ENCODE measurements around the gene ANG.
"Not testable (repeated sequence)": the region's sequence is repeated elsewhere in the genome, so short reads cannot be mapped to it uniquely, and the experiment has no call there.

Gene ANG

DNA sequence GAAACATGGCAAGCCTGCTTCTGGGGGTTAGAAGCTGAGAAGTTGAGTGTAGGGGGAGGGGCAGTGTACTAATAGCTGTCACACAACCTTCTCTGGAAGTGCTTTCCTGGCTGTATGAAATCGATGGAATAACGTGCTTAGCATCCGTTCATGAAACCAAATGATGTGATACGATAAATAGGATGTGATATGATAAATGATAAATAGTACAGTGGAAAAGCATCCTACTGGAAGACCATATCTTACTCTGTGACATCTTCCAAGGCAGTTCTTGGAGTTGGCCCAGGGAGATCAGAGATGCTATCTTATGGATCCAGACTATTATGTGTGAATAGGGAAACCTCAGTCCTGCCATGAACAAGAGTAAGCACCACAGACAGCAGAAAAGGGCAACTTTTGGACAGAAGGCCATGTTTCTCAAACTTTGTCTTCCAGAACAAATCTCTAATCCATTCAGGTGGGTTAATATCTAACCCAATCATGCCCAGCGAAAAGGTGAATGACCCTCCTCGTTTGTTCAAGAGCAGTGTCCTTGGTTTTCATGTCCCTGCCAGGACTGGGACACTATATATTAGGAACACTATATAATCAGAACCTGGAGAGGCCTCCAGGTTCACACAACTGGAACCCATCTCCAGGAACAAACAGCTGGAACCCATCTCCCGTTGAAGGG lies at the start of gene ANG:
TSS of gene ANG (plus strand) at position 598 of the 673 bp plus-strand sequence. CDS start 4,801 bp downstream, outside the sequence.
- DNase-seq, result no peak

- DNase-seq, result no peak
Observed at GRCh38 chr14:20641591-20641990, 47.0 kb upstream of the ANG start, which contains the start of gene OR6S1. OR6S1 (minus strand) TSS chr14:20641691; CDS start chr14:20641691, 0 bp downstream.

GRCh38 chr14:20642182-20642581 lies 46.4 kb upstream of the ANG start:
- no peak for DNase-seq

DNA sequence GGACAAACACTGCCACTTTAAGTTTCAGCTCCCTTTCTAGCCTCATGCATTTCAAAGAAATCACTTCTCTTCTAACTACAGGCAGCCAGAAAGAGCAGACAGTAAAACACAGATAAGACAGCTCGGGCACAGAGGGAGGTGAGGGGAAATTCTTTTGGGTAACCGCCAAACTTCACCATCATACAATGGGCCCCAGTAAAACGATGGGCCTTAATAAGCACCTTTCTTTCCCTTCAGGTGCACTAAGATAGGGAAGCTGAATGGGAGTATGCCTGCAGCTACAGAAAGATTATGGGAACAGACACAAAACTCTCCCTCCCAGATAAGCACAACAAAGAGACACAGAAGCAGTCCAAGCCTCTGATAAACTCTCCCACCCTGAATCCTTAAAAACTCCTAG lies 45.8 kb upstream of the ANG start:
- not testable (repeated sequence) for DNase-seq

GRCh38 chr14:20644520-20644919 lies 44.0 kb upstream of the ANG start:
- DNase-seq, result no peak

GRCh38 chr14:20645481-20645880 lies 43.1 kb upstream of the ANG start:
- no peak for DNase-seq

DNA sequence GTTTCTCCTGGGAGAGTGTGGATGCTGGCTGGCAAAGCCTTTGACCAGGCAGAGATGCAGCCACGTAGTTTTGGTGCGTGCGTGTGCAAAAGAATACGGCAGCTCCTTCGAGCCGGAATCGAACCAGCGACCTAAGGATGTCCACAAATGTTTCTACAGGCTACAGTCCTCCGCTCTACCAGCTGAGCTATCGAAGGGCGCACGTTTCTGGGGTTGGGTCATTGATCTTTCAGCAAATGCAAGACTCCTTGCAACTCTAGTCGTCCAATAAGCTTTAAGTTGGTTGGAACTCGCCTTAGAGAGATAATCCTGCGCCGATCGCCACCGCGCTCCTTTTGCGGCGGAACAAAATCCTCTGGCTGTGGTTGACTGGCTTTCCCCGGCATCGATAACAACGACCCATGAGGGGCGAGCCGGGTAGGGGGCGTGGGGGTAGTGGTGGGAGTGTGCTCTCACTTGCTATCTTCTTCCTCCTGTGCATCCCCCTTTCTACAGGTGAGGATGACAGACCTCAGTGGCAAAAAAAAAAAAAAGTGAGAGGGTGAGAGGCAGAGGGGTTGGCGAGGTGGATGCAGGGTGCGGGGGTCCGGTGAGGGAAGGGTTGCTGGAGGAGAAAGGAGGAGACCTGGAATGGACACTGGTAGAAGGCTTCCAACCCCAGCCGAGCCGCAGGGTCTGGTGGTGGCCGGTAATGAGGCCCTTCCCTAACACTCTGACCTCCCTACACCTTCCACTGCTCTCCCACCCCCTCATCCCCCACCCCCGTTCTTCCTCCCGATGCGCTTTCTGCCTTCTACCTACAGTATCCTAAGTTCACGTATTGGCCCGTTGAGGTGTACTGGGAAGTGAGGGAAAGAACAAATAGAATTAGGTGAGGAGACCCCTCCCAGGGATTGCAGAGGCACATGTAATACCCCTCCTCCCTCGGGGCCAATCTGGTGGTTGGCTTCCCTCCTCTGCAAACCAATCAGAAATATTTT lies 35.3 kb upstream of the ANG start:
- DNase-seq, result peak; percentile 66

DNA sequence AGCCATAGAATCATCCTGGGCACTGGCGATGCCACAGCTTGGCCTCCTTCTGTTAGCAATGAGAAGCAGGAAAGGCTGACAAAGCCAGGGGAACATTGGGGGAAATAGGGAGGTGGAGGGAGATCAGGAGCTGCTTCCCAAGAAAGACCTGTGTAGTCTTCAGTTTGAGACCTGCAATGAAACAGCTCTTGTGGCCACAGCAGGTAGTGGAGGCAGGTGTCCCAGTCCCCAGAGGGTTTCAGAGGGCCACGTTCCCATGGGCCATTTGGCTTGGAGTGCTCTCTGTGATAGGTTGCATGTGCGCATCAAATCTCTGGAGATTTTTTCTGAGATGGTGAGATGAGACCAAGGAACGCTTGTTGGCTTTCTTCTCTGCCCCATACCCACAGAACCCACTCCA lies 32.7 kb upstream of the ANG start:
- DNase-seq, result no peak

DNA sequence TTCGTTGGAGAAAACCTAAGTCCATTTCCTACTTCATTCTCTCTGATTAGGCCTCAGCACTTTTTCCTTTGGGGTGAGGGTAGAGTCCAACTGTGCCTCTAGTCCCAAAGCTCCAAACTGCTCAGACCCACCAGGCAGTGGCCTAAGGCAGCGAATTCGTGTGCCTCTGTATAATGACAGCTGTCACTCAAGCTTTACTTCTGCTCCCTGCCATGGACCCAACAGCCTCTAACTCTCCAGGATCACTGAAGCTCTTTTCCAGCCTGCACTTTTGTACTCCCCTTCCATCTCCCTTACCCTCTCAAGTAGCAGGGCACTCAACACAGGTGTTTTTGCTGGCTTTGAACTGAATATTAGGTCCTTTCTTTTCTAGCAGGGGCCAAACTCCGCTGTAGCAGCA lies 32.3 kb upstream of the ANG start:
- no peak for DNase-seq

DNA sequence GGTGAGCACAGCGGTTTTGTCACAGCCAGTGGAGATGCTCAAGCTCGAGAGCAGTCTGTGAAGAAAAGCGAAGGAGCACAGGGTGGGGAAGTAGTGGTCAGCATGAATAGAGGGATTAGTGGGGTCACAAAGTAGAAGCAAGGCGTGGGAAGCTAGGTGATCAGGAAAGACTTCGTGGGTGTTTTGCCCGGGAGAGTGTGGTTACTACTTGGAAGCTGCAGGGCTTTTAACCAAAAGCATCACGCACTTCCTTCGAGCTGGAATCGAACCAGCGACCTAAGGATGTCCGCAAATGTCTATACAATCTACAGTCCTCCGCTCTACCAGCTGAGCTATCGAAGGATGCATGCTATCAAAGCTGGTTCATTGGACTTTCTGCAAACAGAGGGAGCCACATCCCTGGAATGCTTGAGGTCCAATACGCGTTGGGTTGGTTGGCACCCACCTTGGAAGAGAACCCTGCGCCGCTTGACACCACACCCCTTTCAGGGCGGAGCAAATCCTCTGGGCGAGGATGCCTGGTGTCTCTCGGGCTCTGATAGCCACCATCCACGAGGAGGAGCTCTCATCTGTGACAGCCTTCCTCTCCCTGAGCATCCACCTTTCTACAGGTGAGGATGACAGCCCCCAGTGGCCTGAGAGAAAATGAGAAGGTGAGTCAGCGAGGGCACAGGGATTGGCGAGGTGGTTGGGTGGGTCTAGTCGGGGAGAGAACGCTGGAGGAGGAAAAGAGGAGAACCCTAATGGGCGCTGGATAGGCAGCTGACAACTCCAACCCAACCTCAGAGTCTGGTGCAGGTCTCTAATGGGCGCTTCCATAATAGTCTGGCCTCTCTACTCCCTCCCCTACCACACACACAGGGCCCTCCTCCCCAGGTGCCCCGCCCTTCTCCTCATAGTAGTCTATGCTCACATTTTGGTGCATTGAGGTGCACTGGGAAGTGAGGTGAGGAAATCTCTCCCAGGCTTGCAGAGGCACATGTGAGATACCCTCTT lies 31.1 kb upstream of the ANG start:
- DNase-seq, result peak; percentile 32

DNA sequence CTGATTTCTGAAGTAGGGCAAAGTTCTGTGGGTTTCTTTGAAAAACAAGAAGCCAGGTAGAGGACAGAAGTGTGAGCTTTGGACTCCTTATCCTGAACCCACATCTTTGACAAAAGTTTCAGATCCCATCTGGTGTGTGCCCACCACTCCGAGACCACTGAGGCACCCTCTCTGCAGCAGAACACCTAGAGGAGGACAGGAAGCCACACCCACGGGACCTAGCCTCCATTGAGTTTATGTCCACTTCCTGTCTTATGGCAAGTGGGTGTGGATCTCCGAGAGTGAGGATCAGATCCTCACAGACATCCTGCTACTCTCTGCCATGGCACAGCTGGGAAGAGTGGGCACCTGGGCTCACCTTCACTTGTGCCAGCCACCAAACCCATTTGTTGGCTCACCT lies 30.3 kb upstream of the ANG start:
- no peak for DNase-seq

- DNase-seq, result no peak
Observed at GRCh38 chr14:20659336-20659735, 29.2 kb upstream of the ANG start.

GRCh38 chr14:20659813-20660395 lies 28.7 kb upstream of the ANG start:
- DNase-seq, result no peak

GRCh38 chr14:20661197-20661596 lies 27.4 kb upstream of the ANG start:
- no peak for DNase-seq

DNA sequence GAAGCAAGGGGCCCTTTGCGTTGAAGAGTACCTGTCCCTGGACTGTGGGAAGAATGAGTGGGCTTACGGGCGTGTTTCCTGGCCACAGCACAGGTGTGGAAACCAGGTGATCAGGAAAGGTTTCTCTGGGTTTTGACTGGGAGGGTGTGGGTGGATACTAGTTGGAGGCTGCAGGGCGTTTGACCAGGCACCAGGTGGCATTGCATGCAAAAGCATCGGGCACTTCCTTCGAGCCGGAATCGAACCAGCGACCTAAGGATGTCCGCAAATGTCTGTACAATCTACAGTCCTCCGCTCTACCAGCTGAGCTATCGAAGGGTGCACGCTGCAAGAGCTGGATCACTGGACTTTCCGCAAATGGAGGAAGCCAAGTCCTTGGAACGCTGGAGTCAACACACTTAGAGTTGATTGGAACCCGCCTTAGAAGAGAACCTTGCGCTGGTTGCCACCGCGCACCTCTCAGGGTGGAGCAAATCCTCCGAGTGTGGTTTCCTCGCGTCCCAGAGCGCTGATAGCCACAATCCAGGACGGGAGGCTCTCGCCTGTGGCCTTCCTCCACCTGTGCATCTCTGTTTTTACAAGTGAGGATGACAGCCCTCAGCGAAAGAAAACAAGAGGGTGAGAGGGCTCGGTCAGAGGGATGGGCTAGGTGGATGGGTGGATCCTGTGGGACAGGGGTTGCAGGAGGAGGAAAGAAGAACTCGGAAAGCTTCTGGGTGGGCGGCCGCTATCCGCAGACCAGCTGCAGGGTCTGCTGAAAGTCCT lies 25.4 kb upstream of the ANG start:
- peak; percentile 85 for DNase-seq

- not testable (repeated sequence) for DNase-seq
Observed at GRCh38 chr14:20666400-20666961, 22.1 kb upstream of the ANG start.

DNA sequence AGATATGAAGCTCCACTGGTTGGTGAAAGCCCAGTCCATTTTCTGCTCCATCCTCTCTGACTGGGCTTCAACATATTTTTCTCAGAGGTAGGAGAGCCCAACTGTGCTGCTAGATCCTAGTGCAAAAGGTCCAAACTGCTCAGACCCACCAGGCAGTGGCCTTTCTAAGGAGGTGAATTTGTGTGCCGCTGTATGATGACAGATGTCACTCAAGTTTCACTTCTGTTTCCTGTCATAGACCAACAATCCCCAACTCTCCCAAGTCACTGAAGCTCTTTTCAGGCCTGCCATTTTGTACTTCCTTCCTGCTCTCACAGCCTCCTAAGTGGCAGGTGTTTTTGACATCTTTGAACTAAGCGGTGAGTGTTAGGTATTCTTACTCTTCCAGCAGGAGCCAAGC lies 20.6 kb upstream of the ANG start:
- DNase-seq, result no peak

GRCh38 chr14:20668969-20669368 lies 19.6 kb upstream of the ANG start:
- DNase-seq, result no peak

DNA sequence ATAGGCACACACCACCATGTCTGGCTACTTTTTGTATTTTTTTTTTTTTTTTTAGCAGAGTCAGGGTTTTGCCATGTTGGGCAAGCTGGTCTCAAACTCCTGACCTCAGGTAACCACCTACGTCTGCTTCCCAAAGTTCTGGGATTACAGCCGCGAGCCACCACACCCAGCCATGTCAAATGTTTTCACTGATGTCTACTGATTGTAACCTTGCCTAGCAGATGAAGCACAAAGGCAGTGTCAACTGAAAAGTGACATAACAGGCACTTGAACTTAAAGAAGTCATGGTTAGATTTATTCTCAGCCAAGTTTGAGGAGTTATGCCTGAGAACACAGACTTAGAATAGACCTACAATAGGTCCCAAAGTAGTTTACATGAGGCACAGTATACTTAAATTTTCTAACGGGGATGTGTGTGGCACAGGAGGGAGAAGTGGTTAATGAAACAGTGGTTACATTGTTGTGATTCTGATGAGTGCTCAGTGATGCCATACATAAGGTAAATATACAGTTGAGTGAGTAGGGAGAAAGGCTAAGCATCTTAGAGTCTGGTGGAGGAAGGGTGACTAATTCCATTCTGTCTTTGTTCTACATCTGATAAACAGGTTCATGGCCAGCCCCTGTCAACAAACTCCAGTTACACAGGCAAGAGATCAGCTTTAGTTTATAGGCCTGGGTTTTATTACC lies 16.8 kb upstream of the ANG start:
- DNase-seq, result no peak

DNA sequence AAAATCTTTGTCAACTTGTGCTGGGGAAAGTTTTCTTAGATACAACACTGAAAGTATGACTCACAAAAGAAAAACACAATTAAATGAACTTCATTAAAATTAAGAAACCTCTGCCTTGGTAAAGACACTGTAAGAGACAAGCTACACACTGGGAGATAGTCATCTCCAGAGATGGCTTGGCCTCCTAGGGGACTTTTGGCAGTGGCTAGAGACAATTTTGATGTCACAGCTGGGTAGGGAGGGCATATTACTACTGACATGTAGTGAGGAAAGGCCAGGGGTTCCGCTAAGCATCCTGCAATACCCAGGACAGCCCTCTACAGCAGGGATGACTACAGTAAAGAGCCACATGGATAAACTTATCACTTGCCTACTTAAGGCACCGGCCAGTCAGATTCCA lies 12.9 kb upstream of the ANG start:
- DNase-seq, result no peak

GRCh38 chr14:20676072-20676471 lies 12.5 kb upstream of the ANG start:
- DNase-seq, result no peak
